Panc1 (cell line): Measurements from ENCODE around the gene USP9X.

ENCODE experiments used
- POLR2AphosphoS5 ChIP-seq: IDR thresholded peaks from 2 replicates; pipeline ENCODE4 v1.6.1; 2012; ENCODE audit warnings: mild to moderate bottlenecking, low read depth, low read length, moderate library complexity
- SIN3A ChIP-seq: IDR thresholded peaks from 2 replicates; pipeline ENCODE4 v1.6.1; 2012; ENCODE audit warnings: low read depth, mild to moderate bottlenecking, low read length, moderate library complexity, borderline replicate concordance; ENCODE audit not compliant: insufficient read depth
- TCF7L2 ChIP-seq: IDR thresholded peaks from 2 replicates; pipeline ENCODE4 v1.6.1; 2011; ENCODE audit warnings: mild to moderate bottlenecking, low read depth, low read length, inconsistent platforms
- TF ChIP-seq, protein P1 (sequence below): fragments of 450-650 bp; IDR thresholded peaks from 2 replicates; pipeline ENCODE4 v1.5.1; 2017; ENCODE audit warnings: mild to moderate bottlenecking
- TF ChIP-seq, protein P2 (sequence below), 2 experiments: IDR thresholded peaks; 2 replicates each; pipeline ENCODE4 v1.6.1; 2011 to 2012; ENCODE audit warnings: low read depth in 2 of 2, control low read depth in 1 of 2, low read length in 1 of 2, mild to moderate bottlenecking in 1 of 2, moderate library complexity in 1 of 2; ENCODE audit not compliant: insufficient read depth in 1 of 2

DNA sequence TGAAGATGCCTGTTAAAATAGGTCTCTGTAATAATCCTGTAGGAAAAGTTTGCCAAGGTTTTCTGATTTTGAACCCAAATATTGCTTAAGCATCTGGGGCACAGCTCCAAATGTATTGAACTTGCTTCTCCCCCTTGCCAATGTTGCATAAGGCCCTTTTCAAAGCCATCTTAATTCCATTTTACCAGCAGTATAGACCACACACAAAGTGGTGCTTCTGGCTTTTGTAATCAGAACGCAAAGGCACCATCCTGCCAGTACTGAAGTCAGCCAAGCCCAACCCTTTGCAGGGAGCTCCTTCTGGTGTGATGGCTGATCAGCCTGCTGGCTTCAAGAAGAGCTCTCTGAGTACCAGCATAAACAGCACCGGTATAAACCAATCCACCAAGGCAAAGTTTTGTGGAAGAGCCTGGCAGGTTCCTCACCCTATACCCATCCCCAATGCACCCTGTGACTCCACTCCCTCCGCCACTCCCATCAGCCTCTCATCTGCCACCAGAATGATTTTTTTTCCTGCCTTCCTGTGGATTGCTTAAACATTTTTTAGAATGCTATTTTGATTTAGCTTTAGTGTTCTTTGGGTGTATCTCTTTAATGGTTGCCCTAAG lies 39.2 kb upstream of the USP9X start:
- TF ChIP-seq POLR2AphosphoS5 (no peak), TCF7L2 (no peak), SIN3A (no peak)
- TF ChIP-seq, protein P1, sequence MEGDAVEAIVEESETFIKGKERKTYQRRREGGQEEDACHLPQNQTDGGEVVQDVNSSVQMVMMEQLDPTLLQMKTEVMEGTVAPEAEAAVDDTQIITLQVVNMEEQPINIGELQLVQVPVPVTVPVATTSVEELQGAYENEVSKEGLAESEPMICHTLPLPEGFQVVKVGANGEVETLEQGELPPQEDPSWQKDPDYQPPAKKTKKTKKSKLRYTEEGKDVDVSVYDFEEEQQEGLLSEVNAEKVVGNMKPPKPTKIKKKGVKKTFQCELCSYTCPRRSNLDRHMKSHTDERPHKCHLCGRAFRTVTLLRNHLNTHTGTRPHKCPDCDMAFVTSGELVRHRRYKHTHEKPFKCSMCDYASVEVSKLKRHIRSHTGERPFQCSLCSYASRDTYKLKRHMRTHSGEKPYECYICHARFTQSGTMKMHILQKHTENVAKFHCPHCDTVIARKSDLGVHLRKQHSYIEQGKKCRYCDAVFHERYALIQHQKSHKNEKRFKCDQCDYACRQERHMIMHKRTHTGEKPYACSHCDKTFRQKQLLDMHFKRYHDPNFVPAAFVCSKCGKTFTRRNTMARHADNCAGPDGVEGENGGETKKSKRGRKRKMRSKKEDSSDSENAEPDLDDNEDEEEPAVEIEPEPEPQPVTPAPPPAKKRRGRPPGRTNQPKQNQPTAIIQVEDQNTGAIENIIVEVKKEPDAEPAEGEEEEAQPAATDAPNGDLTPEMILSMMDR: no peak
- TF ChIP-seq, protein P2, sequence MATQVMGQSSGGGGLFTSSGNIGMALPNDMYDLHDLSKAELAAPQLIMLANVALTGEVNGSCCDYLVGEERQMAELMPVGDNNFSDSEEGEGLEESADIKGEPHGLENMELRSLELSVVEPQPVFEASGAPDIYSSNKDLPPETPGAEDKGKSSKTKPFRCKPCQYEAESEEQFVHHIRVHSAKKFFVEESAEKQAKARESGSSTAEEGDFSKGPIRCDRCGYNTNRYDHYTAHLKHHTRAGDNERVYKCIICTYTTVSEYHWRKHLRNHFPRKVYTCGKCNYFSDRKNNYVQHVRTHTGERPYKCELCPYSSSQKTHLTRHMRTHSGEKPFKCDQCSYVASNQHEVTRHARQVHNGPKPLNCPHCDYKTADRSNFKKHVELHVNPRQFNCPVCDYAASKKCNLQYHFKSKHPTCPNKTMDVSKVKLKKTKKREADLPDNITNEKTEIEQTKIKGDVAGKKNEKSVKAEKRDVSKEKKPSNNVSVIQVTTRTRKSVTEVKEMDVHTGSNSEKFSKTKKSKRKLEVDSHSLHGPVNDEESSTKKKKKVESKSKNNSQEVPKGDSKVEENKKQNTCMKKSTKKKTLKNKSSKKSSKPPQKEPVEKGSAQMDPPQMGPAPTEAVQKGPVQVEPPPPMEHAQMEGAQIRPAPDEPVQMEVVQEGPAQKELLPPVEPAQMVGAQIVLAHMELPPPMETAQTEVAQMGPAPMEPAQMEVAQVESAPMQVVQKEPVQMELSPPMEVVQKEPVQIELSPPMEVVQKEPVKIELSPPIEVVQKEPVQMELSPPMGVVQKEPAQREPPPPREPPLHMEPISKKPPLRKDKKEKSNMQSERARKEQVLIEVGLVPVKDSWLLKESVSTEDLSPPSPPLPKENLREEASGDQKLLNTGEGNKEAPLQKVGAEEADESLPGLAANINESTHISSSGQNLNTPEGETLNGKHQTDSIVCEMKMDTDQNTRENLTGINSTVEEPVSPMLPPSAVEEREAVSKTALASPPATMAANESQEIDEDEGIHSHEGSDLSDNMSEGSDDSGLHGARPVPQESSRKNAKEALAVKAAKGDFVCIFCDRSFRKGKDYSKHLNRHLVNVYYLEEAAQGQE (IDR thresholded peaks at IDR 0.05; ENCODE audit: insufficient read depth in 1 of 2, low read depth in 2 of 2, low read length in 1 of 2): no peak
